H9 (cell line): Measurements from ENCODE around the gene NKX3-2. TPM values are rescaled to one million over a fixed set of nuclear protein-coding genes. Genes with fewer than 3 reads are reported as not detected.
A peak's percentile ranks its signal among the peaks of the same experiment; 100 is the strongest.

Experiments used
- DNase-seq: peaks from one replicate; pipeline ENCODE4 v3.0.0-alpha.2; 2017
- H2AFZ ChIP-seq: one replicate; pipeline ENCODE4 v1.6.1; 2013; ENCODE audit warnings: mild to moderate bottlenecking, low read length, control low read depth, moderate library complexity
- H2AK5ac ChIP-seq: 2 replicates; pipeline ENCODE4 v1.6.1; 2013; ENCODE audit warnings: low read length, control low read depth, mixed read lengths; ENCODE audit not compliant: insufficient read length
- H2BK120ac ChIP-seq: one replicate; pipeline ENCODE4 v1.6.1; 2013; ENCODE audit warnings: low read depth, mild to moderate bottlenecking, low read length, control low read depth, inconsistent platforms; ENCODE audit not compliant: poor library complexity, severe bottlenecking
- H2BK12ac ChIP-seq: 2 replicates; pipeline ENCODE4 v1.6.1; 2013; ENCODE audit warnings: low read length, control low read depth, mixed read lengths, low read depth; ENCODE audit not compliant: insufficient read length
- H2BK15ac ChIP-seq: 2 replicates; pipeline ENCODE4 v1.6.1; 2013; ENCODE audit warnings: low read depth, low read length, control low read depth
- H2BK20ac ChIP-seq: one replicate; pipeline ENCODE4 v1.6.1; 2013; ENCODE audit warnings: low read depth, mild to moderate bottlenecking, low read length, control low read depth, inconsistent platforms; ENCODE audit not compliant: poor library complexity, severe bottlenecking
- H2BK5ac ChIP-seq: 2 replicates; pipeline ENCODE4 v1.6.1; 2013; ENCODE audit warnings: low read length, control low read depth, mixed read lengths; ENCODE audit not compliant: insufficient read length
- H3K14ac ChIP-seq: 2 replicates; pipeline ENCODE4 v1.6.1; 2013; ENCODE audit warnings: low read length, control low read depth; ENCODE audit not compliant: insufficient read depth
- H3K18ac ChIP-seq: 2 replicates; pipeline ENCODE4 v1.6.1; 2013; ENCODE audit warnings: low read depth, mild to moderate bottlenecking, mixed read lengths, low read length, control low read depth; ENCODE audit not compliant: insufficient read length
- H3K23ac ChIP-seq: 2 replicates; pipeline ENCODE4 v1.6.1; 2013; ENCODE audit warnings: low read length, control low read depth, mixed read lengths, low read depth; ENCODE audit not compliant: insufficient read length
- H3K23me2 ChIP-seq: 2 replicates; pipeline ENCODE4 v1.6.1; 2013; ENCODE audit warnings: low read depth, mild to moderate bottlenecking, mixed read lengths, low read length, control low read depth; ENCODE audit not compliant: insufficient read length, poor library complexity, severe bottlenecking
- H3K27ac ChIP-seq: 2 replicates; pipeline ENCODE4 v1.5.1; 2013; ENCODE audit warnings: low read length, control low read depth, mixed read lengths, low read depth; ENCODE audit not compliant: insufficient read length
- H3K27me3 ChIP-seq: 2 replicates; pipeline ENCODE4 v1.6.1; 2013; ENCODE audit warnings: low read length, control low read depth, inconsistent platforms; ENCODE audit not compliant: insufficient read depth
- H3K4ac ChIP-seq: 2 replicates; pipeline ENCODE4 v1.6.1; 2013; ENCODE audit warnings: low read depth, mild to moderate bottlenecking, control low read depth, inconsistent platforms, low read length, moderate library complexity
- H3K4me1 ChIP-seq: 2 replicates; pipeline ENCODE4 v1.6.1; 2013; ENCODE audit warnings: low read length, control low read depth, inconsistent platforms; ENCODE audit not compliant: insufficient read depth
- H3K4me2 ChIP-seq: 2 replicates; pipeline ENCODE4 v1.6.1; 2013; ENCODE audit warnings: low read length, control low read depth, mixed read lengths; ENCODE audit not compliant: insufficient read length, insufficient read depth
- H3K56ac ChIP-seq: 2 replicates; pipeline ENCODE4 v1.6.1; 2013; ENCODE audit warnings: low read depth, mild to moderate bottlenecking, mixed read lengths, low read length, control low read depth; ENCODE audit not compliant: insufficient read length
- H3K79me1 ChIP-seq: 2 replicates; pipeline ENCODE4 v1.6.1; 2013; ENCODE audit warnings: low read depth, mild to moderate bottlenecking, moderate library complexity, low read length, control low read depth, inconsistent platforms; ENCODE audit not compliant: insufficient read depth, poor library complexity, severe bottlenecking
- H3K79me2 ChIP-seq: 2 replicates; pipeline ENCODE4 v1.6.1; 2013; ENCODE audit warnings: low read length, control low read depth, inconsistent platforms; ENCODE audit not compliant: insufficient read depth
- H3K9ac ChIP-seq: 2 replicates; pipeline ENCODE4 v1.6.1; 2013; ENCODE audit warnings: low read length, control low read depth, mixed read lengths; ENCODE audit not compliant: insufficient read length; ENCODE audit errors: extremely low read depth
- H3K9me3 ChIP-seq: one replicate; pipeline ENCODE4 v1.6.1; 2013; ENCODE audit warnings: low read depth, low read length, inconsistent platforms; ENCODE audit not compliant: control insufficient read depth
- H3T11ph ChIP-seq: one replicate; pipeline ENCODE4 v1.6.1; 2013; ENCODE audit warnings: mild to moderate bottlenecking, low read length, control low read depth, inconsistent platforms
- H4K20me1 ChIP-seq: one replicate; pipeline ENCODE4 v1.6.1; 2013; ENCODE audit not compliant: control insufficient read depth, insufficient read length, insufficient read depth
- H4K5ac ChIP-seq: 2 replicates; pipeline ENCODE4 v1.6.1; 2013; ENCODE audit warnings: low read depth, mild to moderate bottlenecking, mixed read lengths, low read length, control low read depth; ENCODE audit not compliant: insufficient read length
- H4K8ac ChIP-seq: replicated peaks from 2 replicates; pipeline ENCODE4 v1.6.1; 2013; ENCODE audit warnings: low read length, control low read depth, mixed read lengths, low read depth; ENCODE audit not compliant: insufficient read length
- H4K91ac ChIP-seq: 2 replicates; pipeline ENCODE4 v1.6.1; 2013; ENCODE audit warnings: low read depth, mild to moderate bottlenecking, moderate library complexity, mixed read lengths, low read length, control low read depth; ENCODE audit not compliant: insufficient read length
- H3K27ac Mint-ChIP-seq, 3 experiments: 2 replicates in 2 of 3; 3 replicates in 1 of 3; pipeline ENCODE4 v1.8.0; 2020 to 2021; ENCODE audit warnings: mixed read lengths in 3 of 3, mild to moderate bottlenecking in 1 of 3, moderate library complexity in 1 of 3
- H3K27me3 Mint-ChIP-seq: 2 replicates; pipeline ENCODE4 v1.8.0; 2021; ENCODE audit warnings: low read depth, mild to moderate bottlenecking, moderate library complexity, mixed read lengths
- H3K36me3 Mint-ChIP-seq, 3 experiments: 2 replicates in 2 of 3; 3 replicates in 1 of 3; pipeline ENCODE4 v1.8.0; 2020 to 2021; ENCODE audit warnings: low read depth in 3 of 3, mixed read lengths in 3 of 3; ENCODE audit not compliant: insufficient read depth in 1 of 3
- H3K4me1 Mint-ChIP-seq, 2 experiments: 2 replicates each; pipeline ENCODE4 v1.8.0; 2020; ENCODE audit warnings: mixed read lengths in 2 of 2
- H3K4me3 Mint-ChIP-seq, 2 experiments: 2 replicates in 1 of 2; 3 replicates in 1 of 2; pipeline ENCODE4 v1.8.0; 2020 to 2021; ENCODE audit warnings: mild to moderate bottlenecking in 2 of 2, mixed read lengths in 2 of 2, moderate library complexity in 1 of 2
- H3K9me3 Mint-ChIP-seq, 2 experiments: 2 replicates in 1 of 2; 3 replicates in 1 of 2; pipeline ENCODE4 v1.8.0; 2020; ENCODE audit warnings: mild to moderate bottlenecking in 2 of 2, mixed read lengths in 2 of 2, moderate library complexity in 1 of 2
- CTCF ChIP-seq: fragments of 200-600 bp; sonication (generic); conservative IDR thresholded peaks from 3 replicates; pipeline ENCODE4 v1.8.0; 2021; ENCODE audit warnings: antibody characterized with exemption, mild to moderate bottlenecking
- WGBS: extraction: QIAGEN DNeasy Blood & Tissue Kit; methylation state at CpG from one replicate; pipeline ENCODE4 v1.1.7; 2013; ENCODE audit warnings: missing lambda C conversion rate, low lambda C conversion rate, mixed read lengths; ENCODE audit not compliant: insufficient read length; ENCODE audit errors: extremely low coverage; 5-methylcytosine and 5-hydroxymethylcytosine counted together
- total RNA-seq: library from RNA; stranded (reverse); gene quantifications from 2 replicates; pipeline ENCODE4 v1.2.1, GENCODE V29; 2021

Gene NKX3-2
- total RNA-seq, 1 experiment from 2014 or later: 1.9 TPM

GRCh38 chr4:13548984-13549546 is 4.8 kb upstream of the NKX3-2 start:
- H3K27ac ChIP-seq: no peak overlapping the region
- no peak overlapping the region for H3K18ac ChIP-seq
- no peaks in the 10 kb centered on the region for H3K79me2 ChIP-seq
- H4K20me1 ChIP-seq: no peaks in the 10 kb centered on the region
- Mint-ChIP-seq H3K4me1 (peaks cover 22 to 26% of the 10 kb centered on the region in 2 experiments), H3K4me3 (peak overlapping the region; percentile 71 to 79), H3K27ac (no peak overlapping the region), H3K27me3 (peaks cover 83% of the 10 kb centered on the region), H3K36me3 (no peaks in the 10 kb centered on the region; a peak in 1 of 7 replicates), H3K9me3 (peaks cover 7 to 11% of the 10 kb centered on the region in 2 experiments)
- H4K5ac ChIP-seq: no peak overlapping the region
- H3K4me1 ChIP-seq: no peaks in the 10 kb centered on the region
- TF ChIP-seq CTCF: peak; percentile 98
- no peak overlapping the region for H2BK5ac ChIP-seq
- H3K27me3 ChIP-seq: peaks cover 25% of the 10 kb centered on the region; the same call in 1 of the 2 replicates
- no peak overlapping the region for H2BK12ac ChIP-seq
- no peak overlapping the region for H4K8ac ChIP-seq
- WGBS: no CpG with 5 or more reads among the region's 21 CpGs
- H2BK20ac ChIP-seq: no peak overlapping the region
- no peak overlapping the region for H3K4ac ChIP-seq
- H2AFZ ChIP-seq: no peak overlapping the region
- no peak overlapping the region for H2BK120ac ChIP-seq
- H3K23me2 ChIP-seq: peaks cover 20% of the 10 kb centered on the region
- H2BK15ac ChIP-seq: no peak overlapping the region
- H3K9ac ChIP-seq: no peak overlapping the region
- H2AK5ac ChIP-seq: no peak overlapping the region
- DNase-seq: peak; percentile 91
- no peak overlapping the region for H3T11ph ChIP-seq
- H3K4me2 ChIP-seq: peak overlapping the region; percentile 57
- H3K14ac ChIP-seq: no peak overlapping the region
- no peak overlapping the region for H3K23ac ChIP-seq
- no peaks in the 10 kb centered on the region for H3K9me3 ChIP-seq
- H3K56ac ChIP-seq: no peak overlapping the region
- no peaks in the 10 kb centered on the region for H3K79me1 ChIP-seq
- no peak overlapping the region for H4K91ac ChIP-seq
